ENCODE measurements around the gene FBXO44.
A peak's percentile ranks its signal among the peaks of the same experiment; 100 is the strongest.

FBXO44 gene

GRCh38 chr1:11664336-11665065, 9.8 kb downstream of the FBXO44 start:
- TF ChIP-seq CTCF (IDR thresholded peaks at IDR 0.05; ENCODE audit: extremely low read depth, insufficient read depth, missing control alignments) = no peak
- DNase-seq (ENCODE audit: low spot score) = peak; percentile 78
- in situ Hi-C loops (cut with MboI; ENCODE audit: low pct_unique_long_range_greater_than_20kb, low sequenced_read_pairs, unreplicated experiment) = loop anchor here (10.0 kb wide), 1 partner anchor 50 kb away; no protein-coding TSS in a partner anchor

- DNase-seq (ENCODE audit: low spot score) = no peak
- no peak for TF ChIP-seq CTCF (IDR thresholded peaks at IDR 0.05; ENCODE audit: extremely low read depth, insufficient read depth, missing control alignments)
- in situ Hi-C loops (cut with MboI; ENCODE audit: low pct_unique_long_range_greater_than_20kb, low sequenced_read_pairs, unreplicated experiment) = loop anchor here (10.0 kb wide), 1 partner anchor 46 kb away; no protein-coding TSS in a partner anchor
Observed at GRCh38 chr1:11668516-11668915, 13.8 kb downstream of the FBXO44 start.

GRCh38 chr1:11670747-11671146, 16.1 kb downstream of the FBXO44 start:
- peak; percentile 68 for DNase-seq (ENCODE audit: low spot score)
- TF ChIP-seq CTCF (IDR thresholded peaks at IDR 0.05; ENCODE audit: extremely low read depth, insufficient read depth, missing control alignments) = no peak
- in situ Hi-C loops (cut with MboI; ENCODE audit: low pct_unique_long_range_greater_than_20kb, low sequenced_read_pairs, unreplicated experiment) = no loop called here

- no peak for DNase-seq (ENCODE audit: low spot score)
- TF ChIP-seq CTCF (IDR thresholded peaks at IDR 0.05; ENCODE audit: extremely low read depth, insufficient read depth, missing control alignments) = no peak
- in situ Hi-C loops (cut with MboI; ENCODE audit: low pct_unique_long_range_greater_than_20kb, low sequenced_read_pairs, unreplicated experiment) = no loop called here
Observed at GRCh38 chr1:11671205-11671543, 16.5 kb downstream of the FBXO44 start.

GRCh38 chr1:11671544-11672286, 17.0 kb downstream of the FBXO44 start:
- in situ Hi-C loops (cut with MboI; ENCODE audit: low pct_unique_long_range_greater_than_20kb, low sequenced_read_pairs, unreplicated experiment) = no loop called here
- TF ChIP-seq CTCF (IDR thresholded peaks at IDR 0.05; ENCODE audit: extremely low read depth, insufficient read depth, missing control alignments) = no peak
- no peak for DNase-seq (ENCODE audit: low spot score)

GRCh38 chr1:11673089-11673769, 18.6 kb downstream of the FBXO44 start:
- DNase-seq (ENCODE audit: low spot score) = no peak
- in situ Hi-C loops (cut with MboI; ENCODE audit: low pct_unique_long_range_greater_than_20kb, low sequenced_read_pairs, unreplicated experiment) = no loop called here
- no peak for TF ChIP-seq CTCF (IDR thresholded peaks at IDR 0.05; ENCODE audit: extremely low read depth, insufficient read depth, missing control alignments)

Measured in GM13977 (cell line).